Mesendoderm (in vitro differentiated cells): ENCODE data around the gene APC2.

ENCODE experiments used
- DNase-seq: peaks from one replicate; pipeline ENCODE4 v3.0.0; 2013
- H2AK5ac ChIP-seq: 2 replicates; pipeline ENCODE4 v1.6.1; 2013; ENCODE audit warnings: low read length, inconsistent platforms
- H2BK120ac ChIP-seq: 2 replicates; pipeline ENCODE4 v1.6.1; 2013; ENCODE audit warnings: low read depth, mild to moderate bottlenecking, low read length, moderate library complexity, mixed read lengths
- H2BK15ac ChIP-seq: replicated peaks from 2 replicates; pipeline ENCODE4 v1.6.1; 2013; ENCODE audit warnings: low read depth, mild to moderate bottlenecking, moderate library complexity
- H2BK5ac ChIP-seq: 2 replicates; pipeline ENCODE4 v1.6.1; 2013; ENCODE audit warnings: low read length, inconsistent platforms
- H3K18ac ChIP-seq: 2 replicates; pipeline ENCODE4 v1.6.1; 2013; ENCODE audit warnings: mild to moderate bottlenecking, low read length, mixed read lengths
- H3K23ac ChIP-seq: one replicate; pipeline ENCODE4 v1.6.1; 2013; ENCODE audit warnings: low read length
- H3K27ac ChIP-seq: 2 replicates; pipeline ENCODE4 v1.5.1; 2013; ENCODE audit warnings: low read depth, mild to moderate bottlenecking, inconsistent platforms, low read length, moderate library complexity
- H3K27me3 ChIP-seq: 2 replicates; pipeline ENCODE4 v1.6.1; 2013; ENCODE audit warnings: low read length, control low read depth, mild to moderate bottlenecking, inconsistent platforms; ENCODE audit not compliant: insufficient read depth, poor library complexity
- H3K36me3 ChIP-seq: 2 replicates; pipeline ENCODE4 v1.6.1; 2013; ENCODE audit warnings: low read length, inconsistent platforms; ENCODE audit not compliant: control insufficient read depth, insufficient read depth
- H3K4ac ChIP-seq: one replicate; pipeline ENCODE4 v1.6.1; 2013; ENCODE audit warnings: low read depth, mild to moderate bottlenecking, low read length, moderate library complexity
- H3K4me1 ChIP-seq: 2 replicates; pipeline ENCODE4 v1.6.1; 2013; ENCODE audit warnings: low read depth, low read length, inconsistent platforms; ENCODE audit not compliant: control insufficient read depth
- H3K4me2 ChIP-seq: 2 replicates; pipeline ENCODE4 v1.6.1; 2013; ENCODE audit warnings: low read length
- H3K4me3 ChIP-seq: 2 replicates; pipeline ENCODE4 v1.5.1; 2013; ENCODE audit warnings: mild to moderate bottlenecking, low read length
- H3K56ac ChIP-seq: one replicate; pipeline ENCODE4 v1.6.1; 2013; ENCODE audit warnings: low read length
- H3K79me1 ChIP-seq: 2 replicates; pipeline ENCODE4 v1.6.1; 2013; ENCODE audit warnings: low read length, inconsistent platforms
- H3K79me2 ChIP-seq: 2 replicates; pipeline ENCODE4 v1.6.1; 2013; ENCODE audit warnings: mild to moderate bottlenecking, low read length; ENCODE audit not compliant: control insufficient read depth, insufficient read depth
- H3K9ac ChIP-seq: 2 replicates; pipeline ENCODE4 v1.6.1; 2013; ENCODE audit warnings: low read length, inconsistent platforms
- H4K5ac ChIP-seq: one replicate; pipeline ENCODE4 v1.6.1; 2013; ENCODE audit warnings: low read length
- H4K8ac ChIP-seq: one replicate; pipeline ENCODE4 v1.6.1; 2013; ENCODE audit warnings: low read depth, mild to moderate bottlenecking, control low read depth, low read length, moderate library complexity
- WGBS: extraction: QIAGEN DNeasy Blood & Tissue Kit; methylation state at CpG from one replicate; pipeline ENCODE4 v1.1.7; 2013; ENCODE audit warnings: low lambda C conversion rate, missing lambda C conversion rate; ENCODE audit not compliant: insufficient coverage; ENCODE audit errors: extremely low coverage; 5-methylcytosine and 5-hydroxymethylcytosine counted together

APC2 gene

GRCh38 chr19:1466018-1466460 is 16.1 kb downstream of the APC2 start:
- no peak overlapping the region for H4K5ac ChIP-seq
- no peak overlapping the region for H2AK5ac ChIP-seq
- H3K36me3 ChIP-seq: no peaks in the 10 kb centered on the region
- H3K4ac ChIP-seq: no peak overlapping the region
- peaks cover 3% of the 10 kb centered on the region for H3K4me1 ChIP-seq
- no peaks in the 10 kb centered on the region for H3K79me1 ChIP-seq
- H2BK15ac ChIP-seq: no peak overlapping the region
- H3K18ac ChIP-seq: no peak overlapping the region
- WGBS: no CpG with 5 or more reads among the region's 41 CpGs
- no peak overlapping the region for H3K4me2 ChIP-seq
- no peak overlapping the region for H3K27ac ChIP-seq
- no peak overlapping the region for H3K9ac ChIP-seq
- H2BK5ac ChIP-seq: no peak overlapping the region
- peaks cover 42% of the 10 kb centered on the region for H3K27me3 ChIP-seq
- H2BK120ac ChIP-seq: no peak overlapping the region
- H3K4me3 ChIP-seq: no peak overlapping the region
- peak overlapping the region; percentile 7 for H3K56ac ChIP-seq
- no peak for DNase-seq
- H3K23ac ChIP-seq: no peak overlapping the region
- no peak overlapping the region for H4K8ac ChIP-seq
- no peaks in the 10 kb centered on the region for H3K79me2 ChIP-seq

- H2BK15ac ChIP-seq: no peak overlapping the region
- H2AK5ac ChIP-seq: no peak overlapping the region
- H2BK5ac ChIP-seq: no peak overlapping the region
Observed at GRCh38 chr19:1466461-1467214, 16.7 kb downstream of the APC2 start.

GRCh38 chr19:1467215-1467489 is 17.2 kb downstream of the APC2 start:
- no peak overlapping the region for H4K8ac ChIP-seq
- H2AK5ac ChIP-seq: no peak overlapping the region
- no peaks in the 10 kb centered on the region for H3K79me1 ChIP-seq
- no peak overlapping the region for H2BK5ac ChIP-seq
- H3K79me2 ChIP-seq: no peaks in the 10 kb centered on the region
- H3K18ac ChIP-seq: no peak overlapping the region
- H2BK120ac ChIP-seq: no peak overlapping the region
- H3K4ac ChIP-seq: no peak overlapping the region
- H3K56ac ChIP-seq: no peak overlapping the region
- no peaks in the 10 kb centered on the region for H3K36me3 ChIP-seq
- H3K27ac ChIP-seq: no peak overlapping the region
- no peak overlapping the region for H2BK15ac ChIP-seq
- H4K5ac ChIP-seq: no peak overlapping the region
- peaks cover 42% of the 10 kb centered on the region for H3K27me3 ChIP-seq
- H3K4me3 ChIP-seq: no peak overlapping the region
- no peak for DNase-seq
- no peak overlapping the region for H3K4me2 ChIP-seq
- no CpG with 5 or more reads among the region's 36 CpGs for WGBS
- H3K4me1 ChIP-seq: peaks cover 3% of the 10 kb centered on the region
- no peak overlapping the region for H3K23ac ChIP-seq
- H3K9ac ChIP-seq: no peak overlapping the region

More at GRCh38 chr19:1466461-1467214, 16.7 kb downstream of the APC2 start:
- WGBS: no CpG with 5 or more reads among the region's 70 CpGs
- Histone ChIP-seq H3K36me3 (no peaks in the 10 kb centered on the region), H4K5ac (no peak overlapping the region), H3K23ac (peak overlapping the region; percentile 24), H3K18ac (no peak overlapping the region), H3K79me2 (no peaks in the 10 kb centered on the region), H4K8ac (no peak overlapping the region), H3K4me1 (peaks cover 3% of the 10 kb centered on the region), H2BK120ac (no peak overlapping the region), H3K56ac (no peak overlapping the region), H3K4ac (no peak overlapping the region), H3K27ac (no peak overlapping the region), H3K4me3 (no peak overlapping the region), H3K9ac (no peak overlapping the region), H3K4me2 (no peak overlapping the region), H3K27me3 (peaks cover 42% of the 10 kb centered on the region), H3K79me1 (no peaks in the 10 kb centered on the region)
- no peak for DNase-seq

GRCh38 chr19:1467490-1468273 is 17.8 kb downstream of the APC2 start:
- H4K5ac ChIP-seq: no peak overlapping the region
- no peak overlapping the region for H3K56ac ChIP-seq
- H3K23ac ChIP-seq: peak overlapping the region; percentile 80
- H3K79me2 ChIP-seq: no peaks in the 10 kb centered on the region
- no peak overlapping the region for H3K4ac ChIP-seq
- no peak overlapping the region for H3K4me3 ChIP-seq
- H2BK15ac ChIP-seq: no peak overlapping the region
- no peak overlapping the region for H3K18ac ChIP-seq
- no peak overlapping the region for H3K27ac ChIP-seq
- peaks cover 3% of the 10 kb centered on the region for H3K4me1 ChIP-seq
- H2BK5ac ChIP-seq: no peak overlapping the region
- no peaks in the 10 kb centered on the region for H3K79me1 ChIP-seq
- H2AK5ac ChIP-seq: no peak overlapping the region
- no peak overlapping the region for H3K4me2 ChIP-seq
- no peaks in the 10 kb centered on the region for H3K36me3 ChIP-seq
- no peak overlapping the region for H2BK120ac ChIP-seq
- peaks cover 42% of the 10 kb centered on the region for H3K27me3 ChIP-seq
- DNase-seq: no peak
- WGBS: no CpG with 5 or more reads among the region's 92 CpGs
- no peak overlapping the region for H4K8ac ChIP-seq
- H3K9ac ChIP-seq: no peak overlapping the region

GRCh38 chr19:1468274-1468820 is 18.4 kb downstream of the APC2 start:
- no peaks in the 10 kb centered on the region for H3K36me3 ChIP-seq
- H2AK5ac ChIP-seq: no peak overlapping the region
- H3K4me2 ChIP-seq: no peak overlapping the region
- no peak overlapping the region for H3K9ac ChIP-seq
- no peak overlapping the region for H2BK5ac ChIP-seq
- H3K23ac ChIP-seq: no peak overlapping the region
- no peaks in the 10 kb centered on the region for H3K79me1 ChIP-seq
- no peak overlapping the region for H2BK120ac ChIP-seq
- H3K79me2 ChIP-seq: no peaks in the 10 kb centered on the region
- H2BK15ac ChIP-seq: no peak overlapping the region
- H3K4me3 ChIP-seq: no peak overlapping the region
- no peak overlapping the region for H4K8ac ChIP-seq
- no peak overlapping the region for H3K18ac ChIP-seq
- no peak overlapping the region for H3K27ac ChIP-seq
- H4K5ac ChIP-seq: no peak overlapping the region
- peaks cover 42% of the 10 kb centered on the region for H3K27me3 ChIP-seq
- no peak overlapping the region for H3K4ac ChIP-seq
- no peak overlapping the region for H3K56ac ChIP-seq
- DNase-seq: no peak
- no CpG with 5 or more reads among the region's 49 CpGs for WGBS
- peaks cover 3% of the 10 kb centered on the region for H3K4me1 ChIP-seq
